Embryonic facial prominence (tissue), 1 donor: Measurements from ENCODE around the gene SLFN14.
A peak's percentile ranks its signal among the peaks of the same experiment; 100 is the strongest.
"Not testable (repeated sequence)": the region's sequence is repeated elsewhere in the genome, so short reads cannot be mapped to it uniquely, and the experiment has no call there.

Experiments
- DNase-seq: peaks from one replicate; pipeline ENCODE4 v3.0.0-alpha.2; 2016; ENCODE audit errors: extremely low spot score

Gene SLFN14

DNA sequence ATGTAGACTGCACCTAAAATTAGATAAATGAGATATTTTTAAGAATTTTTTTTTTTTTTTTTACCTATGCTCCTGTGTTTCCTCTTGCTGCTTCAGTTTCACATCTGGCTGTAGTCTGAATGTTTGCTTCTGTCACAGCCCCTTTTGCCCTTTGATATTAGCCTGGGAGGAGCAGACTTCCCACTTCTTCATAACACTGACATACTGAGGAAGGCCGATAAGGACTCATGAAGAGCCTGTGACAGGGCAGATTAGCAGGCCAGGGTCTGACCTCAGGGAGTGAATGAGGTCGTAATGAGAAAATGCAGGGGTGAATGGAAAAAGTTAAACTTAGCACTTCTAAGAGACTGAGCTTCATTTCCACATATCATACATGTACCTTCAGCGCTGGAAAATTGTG, at the start of gene SLFN14:
Gene SLFN14, minus strand, starts transcription at position 117 of the 400 bp plus-strand sequence. CDS start 2,757 bp downstream, outside the sequence.
- no peak for DNase-seq

DNA sequence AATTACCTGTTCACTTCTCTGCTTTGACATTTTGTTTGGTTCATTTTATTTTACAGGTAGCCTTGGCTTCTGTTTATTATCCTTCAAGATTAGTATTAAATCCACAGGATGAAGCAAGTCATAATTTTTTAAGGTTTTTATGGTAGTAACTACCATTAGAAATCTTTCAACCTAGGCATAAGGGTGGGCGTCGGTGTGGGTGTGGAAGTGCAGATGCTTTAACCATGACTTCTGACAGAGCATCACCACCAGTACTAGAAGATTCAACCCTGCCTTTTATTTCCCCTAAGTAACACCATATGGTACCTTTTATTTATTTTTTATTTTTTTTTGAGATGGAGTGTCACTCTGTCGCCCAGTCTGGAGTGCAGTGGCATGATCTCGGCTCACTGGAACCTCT, 49.2 kb upstream of the SLFN14 start:
- no peak for DNase-seq

DNA sequence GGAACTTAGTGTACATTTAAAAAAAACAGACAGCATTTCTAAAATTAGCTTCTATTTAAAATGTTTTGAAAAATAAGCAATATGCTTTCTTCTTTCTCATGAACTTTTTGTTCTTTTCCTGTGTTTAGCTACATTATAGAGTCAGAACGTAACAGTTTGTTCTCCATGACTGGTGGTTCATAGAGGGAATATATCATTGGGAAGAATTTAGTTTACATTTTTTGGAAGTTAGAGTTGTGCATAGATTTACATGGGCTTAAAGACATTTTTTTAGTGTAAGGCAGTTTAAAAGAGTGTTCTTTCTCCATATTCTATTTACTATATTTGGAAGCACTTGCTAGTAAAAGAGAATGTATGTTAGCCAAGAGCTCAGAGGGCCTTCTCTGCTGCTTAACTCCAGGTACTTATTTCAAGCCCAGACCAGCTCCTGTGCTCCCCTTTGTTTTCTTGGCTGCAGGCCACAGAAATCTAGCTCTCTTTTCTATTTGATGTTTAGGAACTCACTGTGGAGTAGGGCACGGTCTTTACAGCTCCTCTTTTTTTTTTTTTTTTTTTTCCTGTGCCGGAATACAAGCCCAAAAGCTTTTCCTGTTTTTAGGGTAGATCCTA, 46.7 kb upstream of the SLFN14 start:
- no peak for DNase-seq

DNA sequence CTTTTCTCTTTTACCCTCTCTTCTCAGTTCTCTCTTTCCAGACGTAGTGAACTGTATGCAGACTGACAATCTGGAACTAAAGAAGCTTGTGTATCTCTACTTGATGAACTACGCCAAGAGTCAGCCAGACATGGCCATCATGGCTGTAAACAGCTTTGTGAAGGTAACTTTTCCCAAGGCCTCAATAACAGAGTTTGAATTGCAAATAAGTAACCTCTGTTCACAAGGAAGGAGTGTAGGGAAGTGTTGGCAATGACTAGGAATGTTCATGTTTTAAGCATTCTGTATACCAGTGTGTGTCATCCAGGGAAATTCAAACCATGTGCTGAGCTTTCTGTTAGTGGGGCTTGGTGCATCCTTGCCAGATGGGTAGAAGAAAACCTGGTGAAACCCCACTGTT, 45.1 kb upstream of the SLFN14 start:
- DNase-seq: no peak

DNA sequence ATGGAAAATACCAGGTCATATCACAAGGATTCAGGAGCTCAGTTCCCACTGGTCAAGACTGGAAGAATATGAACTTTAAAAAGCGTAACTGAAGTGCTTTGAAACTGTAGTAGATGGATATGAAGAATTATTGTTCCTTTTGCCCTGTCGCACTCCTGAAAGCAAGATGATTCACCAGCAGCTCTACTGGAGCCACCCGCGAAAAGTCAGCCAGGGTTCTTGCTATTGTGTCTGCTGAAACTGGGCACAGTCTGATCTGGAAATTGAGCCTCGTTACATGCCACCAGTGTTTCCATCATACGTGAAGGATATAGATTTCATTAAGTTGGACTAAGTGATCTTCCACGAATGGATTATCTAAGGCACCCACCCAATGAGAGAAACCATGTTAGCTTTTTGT, 43.1 kb upstream of the SLFN14 start:
- no peak for DNase-seq

DNA sequence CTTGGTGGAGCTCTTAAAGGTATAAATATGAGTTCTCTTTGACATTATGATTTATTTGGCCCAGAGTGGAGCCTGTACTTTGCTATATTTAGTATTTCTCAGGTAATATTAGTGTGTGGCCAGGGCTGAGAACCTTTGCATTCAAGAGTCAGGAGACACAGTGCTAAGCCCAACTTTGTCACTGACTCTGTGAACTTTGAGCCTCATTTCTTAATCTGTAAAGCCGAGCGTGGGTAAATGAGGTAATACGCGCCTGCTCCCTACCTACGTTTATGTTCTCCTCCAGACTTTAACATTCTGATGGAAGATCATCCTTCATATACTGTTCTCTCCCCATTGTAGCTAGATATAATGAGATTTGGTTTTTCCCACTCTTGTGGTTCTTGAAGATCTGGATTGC, 37.0 kb upstream of the SLFN14 start:
- no peak for DNase-seq

DNA sequence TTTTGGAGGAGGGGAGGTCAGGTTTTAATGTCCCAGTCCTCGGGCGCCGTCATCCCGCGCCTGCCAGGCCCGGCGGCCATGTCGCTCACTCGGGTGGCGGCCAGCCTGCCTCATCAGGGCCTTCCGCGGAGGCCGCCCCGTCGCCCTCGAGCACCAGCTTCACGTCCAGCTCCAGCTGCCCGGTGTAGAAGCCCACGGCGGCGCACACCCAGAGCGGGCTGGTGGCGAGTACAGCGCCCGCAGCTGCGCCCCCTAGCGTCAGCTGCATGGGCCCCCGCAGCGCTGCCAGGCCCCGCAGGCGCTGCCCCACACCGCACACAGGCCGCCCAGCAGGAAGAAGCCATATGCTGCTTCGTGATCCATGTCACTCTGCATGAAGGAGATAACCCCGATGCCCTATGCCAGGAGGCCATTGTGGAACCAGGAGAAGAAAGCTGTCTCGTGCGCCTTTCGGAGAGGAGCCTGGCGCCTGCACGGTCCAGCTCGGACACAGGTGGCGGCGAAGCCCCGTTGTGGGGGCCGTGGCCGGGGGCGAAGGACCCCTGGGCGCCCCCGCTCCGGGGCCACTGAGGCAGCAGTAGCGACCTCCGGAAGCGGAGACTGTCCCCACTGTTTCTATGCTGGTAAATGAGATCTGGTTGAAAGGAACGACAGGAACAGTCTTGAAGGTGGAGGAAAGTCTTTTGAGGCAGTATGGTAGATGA, 36.1 kb upstream of the SLFN14 start:
- no peak for DNase-seq

DNA sequence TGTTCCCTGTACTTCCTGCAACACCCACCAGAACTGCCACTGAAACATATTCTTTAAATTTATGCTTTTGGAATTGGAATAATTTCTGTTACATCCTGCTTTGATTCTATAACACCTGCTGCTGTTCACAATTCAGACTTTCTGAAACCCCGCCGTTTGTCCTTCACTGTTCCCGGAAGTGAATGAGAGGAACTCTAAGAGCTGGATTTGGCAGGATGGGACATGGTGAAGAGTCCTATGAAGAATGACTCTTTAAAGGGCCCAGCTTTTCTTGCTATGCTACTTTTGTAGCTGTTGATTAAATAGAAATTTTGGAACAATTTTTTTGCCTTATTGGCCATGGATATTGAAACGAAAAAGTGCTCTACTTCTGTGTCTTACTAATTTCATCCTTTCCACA, 35.5 kb upstream of the SLFN14 start:
- no peak for DNase-seq

DNA sequence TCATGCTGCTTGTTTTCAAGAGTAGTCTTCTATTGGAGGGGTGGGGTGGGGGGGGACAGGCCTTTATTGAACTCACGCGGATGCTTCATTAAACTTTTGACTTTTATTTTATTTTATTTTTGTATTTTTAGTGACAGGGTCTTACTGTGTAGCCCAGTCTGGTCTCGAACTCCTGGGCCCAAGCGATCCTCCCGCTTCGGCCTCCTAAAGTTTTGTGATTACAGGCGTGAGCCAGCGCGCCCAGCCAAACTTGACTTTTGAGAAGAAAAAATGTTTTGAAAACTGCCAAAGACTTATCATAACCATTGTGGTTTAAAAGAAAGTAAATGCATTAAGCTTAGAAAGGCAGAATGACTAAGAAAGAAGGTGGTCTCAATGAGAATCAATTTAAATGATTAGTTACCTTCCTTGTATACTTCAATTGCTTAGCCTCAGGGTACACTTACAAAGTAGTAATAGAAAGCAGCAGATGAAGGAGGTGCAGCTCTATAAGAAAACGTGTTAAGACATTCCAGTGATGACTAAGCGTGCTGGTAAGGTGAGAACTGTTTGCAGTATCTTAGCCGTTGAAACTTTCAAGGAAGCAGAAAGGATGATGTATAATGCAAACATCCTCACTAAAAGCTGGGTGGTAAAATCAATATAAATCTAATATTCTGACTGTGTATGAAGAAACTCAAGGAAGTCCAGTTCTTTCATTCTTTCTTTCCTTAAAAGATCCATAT, 27.7 kb upstream of the SLFN14 start:
- DNase-seq: no peak

DNA sequence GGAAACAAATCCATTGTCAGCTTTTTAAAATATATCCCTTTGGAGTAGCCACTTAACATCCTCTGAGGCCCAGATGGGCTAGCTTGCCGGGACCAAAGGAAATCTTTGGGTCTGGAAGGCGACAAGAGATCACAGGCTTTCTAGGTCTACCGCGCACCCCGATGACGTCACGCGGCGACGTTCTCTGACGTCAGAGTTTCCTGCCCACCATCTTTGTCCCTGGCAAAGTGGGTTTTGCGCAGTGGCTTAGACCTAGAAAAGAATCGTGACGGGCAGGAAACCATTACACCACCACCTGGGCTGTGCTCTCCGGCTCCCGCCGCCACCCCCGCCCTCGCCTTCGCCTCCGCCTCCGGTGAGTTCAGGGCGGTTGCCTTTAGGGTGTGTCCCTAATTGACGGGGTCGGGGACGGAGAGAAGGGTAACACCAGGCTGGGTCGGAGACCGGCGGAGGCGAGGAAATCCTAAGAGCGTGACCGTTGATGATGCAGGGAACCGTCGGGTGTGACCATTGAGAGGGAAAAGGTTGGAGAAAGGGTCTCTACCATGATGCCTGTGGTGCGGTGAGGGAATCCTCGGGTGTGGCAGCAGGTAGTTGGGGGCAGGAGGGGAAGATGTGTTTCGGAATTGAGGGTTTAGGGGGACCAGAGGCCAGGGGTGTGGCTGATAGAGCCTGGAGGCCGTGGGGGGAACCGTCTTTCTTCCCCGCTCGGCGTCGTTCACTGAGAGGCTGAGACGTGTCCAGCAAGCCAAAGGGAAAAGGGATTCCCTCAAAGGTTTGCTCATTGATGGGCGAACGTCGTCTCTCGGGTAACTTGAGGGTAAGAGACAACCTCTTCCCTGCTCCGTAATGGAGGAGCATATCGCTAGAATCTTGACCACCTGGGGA, 26.7 kb upstream of the SLFN14 start, which contains the start of gene AP2B1:
Gene AP2B1, plus strand, starts transcription at position 249 of the 888 bp plus-strand sequence. CDS start 6,709 bp downstream, outside the sequence.
- peak; percentile 87 for DNase-seq

DNA sequence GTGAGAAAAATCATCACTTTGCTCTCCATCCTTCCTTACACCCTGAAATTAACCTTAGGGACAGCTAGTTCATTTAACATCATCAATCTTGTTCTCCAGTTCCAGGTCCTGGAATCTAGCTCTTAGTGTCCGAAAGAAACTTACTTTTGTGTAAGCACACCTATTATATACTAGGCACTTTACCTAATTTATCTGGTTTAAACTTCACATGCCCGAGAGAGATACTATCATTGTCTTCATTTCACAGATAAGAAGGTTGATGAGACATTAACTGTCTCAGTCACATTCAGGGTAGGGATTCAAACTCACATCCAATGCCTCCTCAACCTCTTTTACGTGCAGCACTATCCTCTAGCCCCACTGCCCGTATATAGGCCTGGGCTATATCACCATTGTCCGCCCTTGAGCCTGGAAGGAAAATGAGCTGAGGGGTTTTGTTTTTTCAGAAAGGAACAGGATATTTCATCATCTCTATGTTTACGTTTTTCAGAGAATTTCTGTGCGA, 26.0 kb upstream of the SLFN14 start:
- DNase-seq: no peak

DNA sequence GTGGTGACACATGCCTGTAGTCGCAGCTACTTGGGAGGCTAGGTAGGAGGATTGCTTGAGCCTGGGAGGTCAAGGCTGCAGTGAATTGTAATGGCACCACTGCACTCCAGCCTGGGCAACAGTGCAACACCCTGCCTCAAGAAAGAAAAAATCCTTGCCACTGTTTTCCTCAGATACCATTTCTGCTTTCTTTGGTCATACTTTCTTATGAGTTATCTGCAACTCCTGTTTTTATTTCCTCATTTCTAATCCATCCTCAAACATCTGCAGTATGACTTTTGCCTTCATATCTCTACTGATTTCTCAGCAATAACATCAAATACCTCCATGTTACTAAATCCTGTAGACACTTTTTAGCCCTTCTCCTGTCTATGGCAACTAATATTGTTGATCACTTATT, 23.4 kb upstream of the SLFN14 start:
- no peak for DNase-seq

DNA sequence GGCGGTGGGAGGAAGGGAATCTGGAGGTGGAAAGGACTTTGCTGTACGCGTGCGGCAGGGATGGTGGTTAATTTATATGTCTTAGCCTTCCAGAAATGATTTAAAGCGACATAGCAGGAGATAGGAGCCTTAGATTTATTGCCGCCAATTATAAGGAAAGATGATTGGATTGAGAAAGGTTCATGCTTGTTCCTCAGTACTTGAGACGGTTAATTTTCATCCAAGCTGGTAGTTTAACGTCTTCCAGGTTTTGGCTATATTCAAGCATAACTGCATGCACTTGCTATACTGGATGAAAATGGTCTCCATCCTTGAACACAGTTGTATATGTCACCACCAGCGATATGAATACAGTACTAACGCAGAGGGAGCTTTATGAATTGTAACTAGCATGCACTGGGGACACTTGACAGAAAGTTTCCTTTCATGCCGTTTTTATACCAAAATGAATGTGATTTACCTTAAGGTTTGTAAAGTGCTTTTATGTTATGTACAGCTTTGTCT, 18.4 kb upstream of the SLFN14 start:
- no peak for DNase-seq

DNA sequence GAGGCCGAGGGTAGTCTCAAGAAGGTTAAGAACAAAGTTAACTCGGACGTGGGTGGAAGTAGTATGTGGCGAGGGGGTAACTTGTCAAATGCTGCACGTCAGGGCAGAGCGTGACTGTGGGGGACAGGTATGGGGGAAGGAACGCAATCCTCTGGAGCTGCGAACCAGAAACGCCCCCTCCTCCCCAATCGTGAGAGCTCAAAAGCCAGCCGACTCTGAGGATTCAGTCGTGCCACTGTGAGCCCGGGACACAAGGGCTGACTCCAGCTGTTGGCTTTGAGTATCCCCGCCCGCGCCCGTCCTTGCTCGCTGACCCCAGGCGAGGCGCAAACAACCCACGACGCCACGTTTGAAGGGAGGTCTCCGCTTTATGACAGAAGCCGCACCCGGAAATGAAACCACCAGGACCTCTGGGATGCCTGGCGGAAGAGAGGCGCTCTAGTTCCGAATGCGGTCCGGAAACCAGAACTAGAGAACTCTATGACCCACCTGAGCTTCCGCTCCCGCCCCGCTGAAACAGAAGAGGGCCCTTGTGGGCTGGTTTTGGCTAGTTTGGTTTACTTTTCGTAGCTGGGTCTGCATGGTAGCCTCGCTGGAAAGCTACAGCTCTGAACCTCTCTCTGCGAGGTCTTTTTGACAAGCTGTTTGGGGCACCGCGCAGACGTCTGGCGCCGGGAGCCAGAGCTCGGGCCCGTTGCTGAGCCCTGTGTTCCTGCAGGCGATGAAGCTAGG, 17.7 kb upstream of the SLFN14 start, which contains the start of gene PEX12:
Gene PEX12, minus strand, starts transcription at position 375 of the 732 bp plus-strand sequence. CDS start 550 bp downstream, outside the sequence.
- DNase-seq: peak; percentile 80

DNA sequence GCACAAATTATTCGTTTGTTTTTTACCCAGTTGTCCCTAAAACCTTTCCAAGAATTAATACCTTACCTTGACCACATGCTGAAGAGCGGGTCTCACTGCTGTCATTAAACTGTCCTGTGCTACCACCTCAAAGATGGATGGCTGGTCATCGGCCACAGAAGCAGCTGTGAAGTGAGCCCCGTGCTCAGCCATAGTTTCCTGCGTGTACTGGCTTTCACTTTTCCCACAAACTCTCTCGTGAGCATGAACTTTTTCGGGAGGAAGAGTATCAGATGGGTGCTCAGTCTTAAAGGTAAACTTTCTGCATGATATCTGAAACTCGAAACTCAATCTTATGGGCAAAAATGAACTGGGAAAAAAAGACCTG, 17.2 kb upstream of the SLFN14 start:
- DNase-seq: no peak

DNA sequence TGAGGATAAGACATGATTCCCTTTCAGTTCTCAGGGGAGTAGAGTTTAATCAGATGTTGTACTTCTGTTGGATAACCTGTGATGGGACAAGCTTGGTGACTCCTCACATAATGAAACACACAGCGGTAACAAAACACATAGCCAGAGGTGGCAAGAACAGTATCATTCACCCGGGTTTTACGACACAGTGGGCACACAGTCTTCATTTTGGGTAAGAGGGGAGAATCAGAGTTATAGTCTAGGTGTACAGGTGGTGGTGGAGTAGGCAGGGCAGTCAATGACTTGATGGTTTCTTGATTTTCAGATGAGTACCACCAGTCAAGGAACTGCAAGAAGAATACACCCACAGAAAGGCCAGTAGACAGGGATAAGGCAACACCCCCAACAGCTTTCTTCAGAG, 15.1 kb upstream of the SLFN14 start:
- no peak for DNase-seq

DNA sequence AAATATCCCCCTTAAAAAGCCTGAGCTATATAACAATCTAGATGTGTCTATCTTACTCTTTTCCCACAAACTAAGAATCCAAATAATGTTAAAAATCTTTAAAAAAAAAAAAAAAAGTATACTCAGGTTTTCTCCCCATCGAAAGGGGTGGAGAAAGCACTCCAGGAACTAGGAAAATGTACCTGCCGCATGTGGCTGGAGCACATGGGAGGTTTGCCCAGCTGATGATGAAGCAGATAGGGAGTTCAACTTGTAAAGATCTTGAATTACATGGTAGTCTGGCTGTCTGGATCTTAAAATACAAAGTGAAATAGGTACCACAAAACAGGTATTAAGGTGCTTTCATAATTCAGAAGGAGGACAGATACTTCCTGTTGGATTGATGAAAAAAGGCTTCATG, 8.8 kb upstream of the SLFN14 start:
- DNase-seq: no peak

DNA sequence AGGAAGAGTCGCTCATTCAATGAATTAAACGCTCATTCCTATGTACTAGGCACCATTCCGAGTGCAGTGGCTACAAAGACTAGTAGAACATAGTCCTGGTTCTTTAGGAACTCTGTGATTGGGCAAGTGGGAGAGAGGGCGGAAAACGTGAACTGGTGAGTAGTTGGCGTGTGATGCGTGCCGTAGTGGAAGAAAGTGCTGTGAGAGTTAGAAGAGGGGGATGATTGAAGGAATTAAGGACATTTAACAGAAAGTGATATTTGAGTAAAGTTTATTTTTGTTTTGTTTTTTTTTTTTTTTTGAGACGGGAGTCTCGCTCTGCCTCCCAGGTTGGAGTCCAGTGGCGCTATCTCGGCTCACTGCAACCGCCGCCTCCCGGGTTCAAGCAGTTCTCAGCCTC, 7.9 kb upstream of the SLFN14 start:
- DNase-seq: no peak

DNA sequence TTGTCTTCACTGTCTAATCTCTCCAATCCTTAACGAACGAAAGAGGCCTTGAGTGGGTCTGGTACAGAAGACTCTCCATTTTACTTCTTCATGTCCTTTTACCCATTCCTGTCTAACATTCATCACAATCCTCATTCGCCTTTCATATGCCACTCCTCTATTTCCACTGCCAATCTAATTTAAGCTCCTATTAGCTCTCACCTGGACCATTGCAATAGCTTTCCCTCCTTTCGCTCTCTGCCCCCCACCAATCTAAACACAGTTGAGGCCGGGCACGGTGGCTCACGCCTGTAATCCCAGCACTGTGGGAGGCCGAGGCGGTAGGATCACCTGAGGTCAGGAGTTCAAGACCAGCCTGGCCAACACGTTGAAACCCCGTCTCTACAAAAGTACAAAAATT, 6.3 kb upstream of the SLFN14 start:
- no peak for DNase-seq

DNA sequence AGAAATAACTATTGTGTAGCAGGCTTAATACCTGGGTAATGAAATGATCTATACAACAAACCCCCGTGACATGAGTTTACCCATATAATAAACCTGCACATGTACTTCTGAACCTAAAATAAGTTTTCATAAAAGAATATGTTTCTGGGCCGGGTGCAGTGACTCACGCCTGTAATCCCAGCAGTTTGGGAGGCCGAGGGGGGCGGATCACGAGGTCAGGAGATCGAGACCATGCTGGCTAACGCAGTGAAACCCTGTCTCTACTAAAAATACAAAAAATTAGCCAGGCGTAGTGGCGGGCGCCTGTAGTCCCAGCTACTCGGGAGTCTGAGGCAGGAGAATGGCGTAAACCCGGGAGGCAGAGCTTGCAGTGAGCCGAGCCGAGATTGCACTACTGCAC, 2.6 kb upstream of the SLFN14 start:
- DNase-seq: not testable (repeated sequence)
